GM18951 (cell line): Measurements from ENCODE around the gene STAG1.

Experiments
- POLR2A ChIP-seq: IDR thresholded peaks from 4 replicates; pipeline ENCODE4 v1.6.1; 2011; ENCODE audit warnings: mild to moderate bottlenecking; ENCODE audit not compliant: insufficient read length, insufficient read depth; ENCODE audit errors: extremely low read depth
- in situ Hi-C: fragments of 300-500 bp; cut with MboI; formaldehyde crosslinking; loops from one replicate; pipeline ENCODE4 v1.12.0; 2022; ENCODE audit warnings: low sequenced_read_pairs, mixed read lengths, inconsistent platforms; ENCODE audit not compliant: unreplicated experiment

The STAG1 gene

GRCh38 chr3:136293279-136293678 is 458.9 kb downstream of the STAG1 start:
- in situ Hi-C loops, result no loop called here
- TF ChIP-seq POLR2A, result no peak

GRCh38 chr3:136292500-136292899 is 459.7 kb downstream of the STAG1 start:
- in situ Hi-C loops, result no loop called here
- no peak for TF ChIP-seq POLR2A

- in situ Hi-C loops, result no loop called here
- TF ChIP-seq POLR2A, result no peak
Measured at GRCh38 chr3:136291302-136291701, 460.9 kb downstream of the STAG1 start.
